Measurements from ENCODE around the gene CTDSPL. TPM values are rescaled to one million over a fixed set of nuclear protein-coding genes. Genes with fewer than 3 reads are reported as not detected.

The CTDSPL gene
- total and polyA plus RNA-seq, 4 donors, result 8.4 to 17.2 (median 14.2) TPM

DNA sequence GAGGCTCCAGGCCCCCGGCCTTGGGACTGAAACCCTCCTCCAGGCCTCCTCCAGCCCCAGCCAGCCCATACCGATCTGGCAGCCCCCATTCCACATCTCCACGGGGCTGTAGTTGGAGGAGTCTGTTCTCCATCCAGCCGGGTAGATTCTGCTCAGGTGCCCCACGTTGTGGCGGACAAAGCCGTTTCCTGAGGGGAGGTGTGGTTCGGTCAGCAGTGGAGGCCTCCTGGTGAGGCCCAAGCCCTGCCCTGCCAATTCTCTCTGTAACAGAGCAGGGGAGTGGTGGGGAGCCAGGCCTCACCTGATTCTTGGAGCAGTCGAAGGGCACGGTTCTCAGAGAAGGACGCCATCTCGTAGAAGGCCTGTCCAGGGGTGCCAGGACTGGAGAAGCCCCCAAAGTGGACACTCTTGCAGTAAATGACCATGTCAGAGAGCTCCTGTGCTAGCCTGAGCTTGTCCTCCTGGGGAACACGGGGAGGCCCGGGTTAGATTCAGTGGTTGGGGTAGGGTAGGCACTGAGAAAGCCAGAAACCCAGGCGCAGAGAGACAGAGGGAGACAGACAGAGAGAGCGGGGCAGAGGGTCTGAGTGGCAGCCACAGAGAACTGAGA lies 147.4 kb downstream of the CTDSPL start:
- Histone ChIP-seq H3K27me3 (ENCODE audit: control insufficient read depth in 4 of 4, insufficient read depth in 4 of 4, low read length in 3 of 4) (no peaks in the 10 kb centered on the region), H3K9ac (ENCODE audit: low read depth in 1 of 2, low read length in 2 of 2) (no peak overlapping the region), H3K4me3 (ENCODE audit: low read depth in 1 of 3, low read length in 3 of 3) (no peak overlapping the region), H3K27ac (ENCODE audit: low read depth in 1 of 2, low read length in 2 of 2) (no peak overlapping the region), H3K36me3 (ENCODE audit: control insufficient read depth in 4 of 4, insufficient read depth in 3 of 4, low read depth in 1 of 4, low read length in 3 of 4) (peaks cover 2 to 15% (median 8%) of the 10 kb centered on the region in 4 donors), H3K9me3 (ENCODE audit: control insufficient read depth in 4 of 4, low read length in 3 of 4) (no peaks in the 10 kb centered on the region), H3K4me1 (ENCODE audit: control insufficient read depth in 4 of 4, insufficient read depth in 4 of 4, low read length in 3 of 4) (peaks cover 0 to 5% (median 1%) of the 10 kb centered on the region in 4 donors)
- DNase-seq (ENCODE audit: low spot score), result no peak
- WGBS, result 92% methylated on average over 16 of the region's 16 CpGs
- TF ChIP-seq FOXA2 (IDR thresholded peaks at IDR 0.05), result no peak
- TF ChIP-seq EGR1 (IDR thresholded peaks at IDR 0.05; ENCODE audit: low read depth in 2 of 2), result no peak
- TF ChIP-seq, protein P1, sequence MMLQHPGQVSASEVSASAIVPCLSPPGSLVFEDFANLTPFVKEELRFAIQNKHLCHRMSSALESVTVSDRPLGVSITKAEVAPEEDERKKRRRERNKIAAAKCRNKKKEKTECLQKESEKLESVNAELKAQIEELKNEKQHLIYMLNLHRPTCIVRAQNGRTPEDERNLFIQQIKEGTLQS (IDR thresholded peaks at IDR 0.05), result no peak
- no peak for TF ChIP-seq YY1 (IDR thresholded peaks at IDR 0.05)
- TF ChIP-seq, protein P2, sequence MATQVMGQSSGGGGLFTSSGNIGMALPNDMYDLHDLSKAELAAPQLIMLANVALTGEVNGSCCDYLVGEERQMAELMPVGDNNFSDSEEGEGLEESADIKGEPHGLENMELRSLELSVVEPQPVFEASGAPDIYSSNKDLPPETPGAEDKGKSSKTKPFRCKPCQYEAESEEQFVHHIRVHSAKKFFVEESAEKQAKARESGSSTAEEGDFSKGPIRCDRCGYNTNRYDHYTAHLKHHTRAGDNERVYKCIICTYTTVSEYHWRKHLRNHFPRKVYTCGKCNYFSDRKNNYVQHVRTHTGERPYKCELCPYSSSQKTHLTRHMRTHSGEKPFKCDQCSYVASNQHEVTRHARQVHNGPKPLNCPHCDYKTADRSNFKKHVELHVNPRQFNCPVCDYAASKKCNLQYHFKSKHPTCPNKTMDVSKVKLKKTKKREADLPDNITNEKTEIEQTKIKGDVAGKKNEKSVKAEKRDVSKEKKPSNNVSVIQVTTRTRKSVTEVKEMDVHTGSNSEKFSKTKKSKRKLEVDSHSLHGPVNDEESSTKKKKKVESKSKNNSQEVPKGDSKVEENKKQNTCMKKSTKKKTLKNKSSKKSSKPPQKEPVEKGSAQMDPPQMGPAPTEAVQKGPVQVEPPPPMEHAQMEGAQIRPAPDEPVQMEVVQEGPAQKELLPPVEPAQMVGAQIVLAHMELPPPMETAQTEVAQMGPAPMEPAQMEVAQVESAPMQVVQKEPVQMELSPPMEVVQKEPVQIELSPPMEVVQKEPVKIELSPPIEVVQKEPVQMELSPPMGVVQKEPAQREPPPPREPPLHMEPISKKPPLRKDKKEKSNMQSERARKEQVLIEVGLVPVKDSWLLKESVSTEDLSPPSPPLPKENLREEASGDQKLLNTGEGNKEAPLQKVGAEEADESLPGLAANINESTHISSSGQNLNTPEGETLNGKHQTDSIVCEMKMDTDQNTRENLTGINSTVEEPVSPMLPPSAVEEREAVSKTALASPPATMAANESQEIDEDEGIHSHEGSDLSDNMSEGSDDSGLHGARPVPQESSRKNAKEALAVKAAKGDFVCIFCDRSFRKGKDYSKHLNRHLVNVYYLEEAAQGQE (IDR thresholded peaks at IDR 0.05), result no peak
- no peak for TF ChIP-seq JUND (IDR thresholded peaks at IDR 0.05)
- TF ChIP-seq, protein P3, sequence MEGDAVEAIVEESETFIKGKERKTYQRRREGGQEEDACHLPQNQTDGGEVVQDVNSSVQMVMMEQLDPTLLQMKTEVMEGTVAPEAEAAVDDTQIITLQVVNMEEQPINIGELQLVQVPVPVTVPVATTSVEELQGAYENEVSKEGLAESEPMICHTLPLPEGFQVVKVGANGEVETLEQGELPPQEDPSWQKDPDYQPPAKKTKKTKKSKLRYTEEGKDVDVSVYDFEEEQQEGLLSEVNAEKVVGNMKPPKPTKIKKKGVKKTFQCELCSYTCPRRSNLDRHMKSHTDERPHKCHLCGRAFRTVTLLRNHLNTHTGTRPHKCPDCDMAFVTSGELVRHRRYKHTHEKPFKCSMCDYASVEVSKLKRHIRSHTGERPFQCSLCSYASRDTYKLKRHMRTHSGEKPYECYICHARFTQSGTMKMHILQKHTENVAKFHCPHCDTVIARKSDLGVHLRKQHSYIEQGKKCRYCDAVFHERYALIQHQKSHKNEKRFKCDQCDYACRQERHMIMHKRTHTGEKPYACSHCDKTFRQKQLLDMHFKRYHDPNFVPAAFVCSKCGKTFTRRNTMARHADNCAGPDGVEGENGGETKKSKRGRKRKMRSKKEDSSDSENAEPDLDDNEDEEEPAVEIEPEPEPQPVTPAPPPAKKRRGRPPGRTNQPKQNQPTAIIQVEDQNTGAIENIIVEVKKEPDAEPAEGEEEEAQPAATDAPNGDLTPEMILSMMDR (IDR thresholded peaks at IDR 0.05; ENCODE audit: low read depth, low read length, missing input control), result no peak
- no peak for TF ChIP-seq GABPA (IDR thresholded peaks at IDR 0.05 in 1 of 2, conservative IDR thresholded peaks at IDR 0.05 in 1 of 2)
- TF ChIP-seq HNF4A (conservative IDR thresholded peaks at IDR 0.05), result no peak
- TF ChIP-seq TAF1 (conservative IDR thresholded peaks at IDR 0.05), result no peak
- no peak for TF ChIP-seq SP1 (IDR thresholded peaks at IDR 0.05)
- TF ChIP-seq, protein P4, sequence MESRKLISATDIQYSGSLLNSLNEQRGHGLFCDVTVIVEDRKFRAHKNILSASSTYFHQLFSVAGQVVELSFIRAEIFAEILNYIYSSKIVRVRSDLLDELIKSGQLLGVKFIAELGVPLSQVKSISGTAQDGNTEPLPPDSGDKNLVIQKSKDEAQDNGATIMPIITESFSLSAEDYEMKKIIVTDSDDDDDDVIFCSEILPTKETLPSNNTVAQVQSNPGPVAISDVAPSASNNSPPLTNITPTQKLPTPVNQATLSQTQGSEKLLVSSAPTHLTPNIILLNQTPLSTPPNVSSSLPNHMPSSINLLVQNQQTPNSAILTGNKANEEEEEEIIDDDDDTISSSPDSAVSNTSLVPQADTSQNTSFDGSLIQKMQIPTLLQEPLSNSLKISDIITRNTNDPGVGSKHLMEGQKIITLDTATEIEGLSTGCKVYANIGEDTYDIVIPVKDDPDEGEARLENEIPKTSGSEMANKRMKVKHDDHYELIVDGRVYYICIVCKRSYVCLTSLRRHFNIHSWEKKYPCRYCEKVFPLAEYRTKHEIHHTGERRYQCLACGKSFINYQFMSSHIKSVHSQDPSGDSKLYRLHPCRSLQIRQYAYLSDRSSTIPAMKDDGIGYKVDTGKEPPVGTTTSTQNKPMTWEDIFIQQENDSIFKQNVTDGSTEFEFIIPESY (IDR thresholded peaks at IDR 0.05), result no peak
- no peak for TF ChIP-seq HNF4G (IDR thresholded peaks at IDR 0.05)

GRCh38 chr3:38009807-38010591 lies 148.3 kb downstream of the CTDSPL start:
- Histone ChIP-seq H3K9ac (ENCODE audit: low read depth in 1 of 2, low read length in 2 of 2) (no peak overlapping the region), H3K36me3 (ENCODE audit: control insufficient read depth in 4 of 4, insufficient read depth in 3 of 4, low read depth in 1 of 4, low read length in 3 of 4) (peaks cover 2 to 17% (median 8%) of the 10 kb centered on the region in 4 donors), H3K4me3 (ENCODE audit: low read depth in 1 of 3, low read length in 3 of 3) (no peak overlapping the region), H3K4me1 (ENCODE audit: control insufficient read depth in 4 of 4, insufficient read depth in 4 of 4, low read length in 3 of 4) (no peaks in the 10 kb centered on the region), H3K27me3 (ENCODE audit: control insufficient read depth in 4 of 4, insufficient read depth in 4 of 4, low read length in 3 of 4) (no peaks in the 10 kb centered on the region), H3K9me3 (ENCODE audit: control insufficient read depth in 4 of 4, low read length in 3 of 4) (no peaks in the 10 kb centered on the region), H3K27ac (ENCODE audit: low read depth in 1 of 2, low read length in 2 of 2) (no peak overlapping the region)
- WGBS, result 94% methylated on average over 27 of the region's 27 CpGs
- DNase-seq (ENCODE audit: low spot score), result no peak
- TF ChIP-seq JUND (IDR thresholded peaks at IDR 0.05), result no peak
- no peak for TF ChIP-seq RXRA (IDR thresholded peaks at IDR 0.05)
- TF ChIP-seq HNF4A (conservative IDR thresholded peaks at IDR 0.05), result no peak
- no peak for TF ChIP-seq HNF4G (IDR thresholded peaks at IDR 0.05)
- TF ChIP-seq FOXA2 (IDR thresholded peaks at IDR 0.05), result no peak
- TF ChIP-seq YY1 (IDR thresholded peaks at IDR 0.05), result no peak
- no peak for TF ChIP-seq EGR1 (IDR thresholded peaks at IDR 0.05; ENCODE audit: low read depth in 2 of 2)
- TF ChIP-seq GABPA (IDR thresholded peaks at IDR 0.05 in 1 of 2, conservative IDR thresholded peaks at IDR 0.05 in 1 of 2), result no peak
- TF ChIP-seq, protein P2 (IDR thresholded peaks at IDR 0.05), result no peak
- TF ChIP-seq, protein P3 (IDR thresholded peaks at IDR 0.05; ENCODE audit: low read depth, low read length, missing input control), result no peak
